OCI-LY3 (cell line): ENCODE data around the gene HADH.

Experiments
- H2AFZ ChIP-seq: fragments of 200-600, 300-600 bp; shearing (Covaris generic); 2 replicates; pipeline ENCODE4 v1.6.0; 2014; ENCODE audit warnings: antibody characterized with exemption, low read depth, low read length
- H3K27ac ChIP-seq: fragments of 200-600, 300-600 bp; sonication (generic); 2 replicates; pipeline ENCODE4 v1.5.1; 2014; ENCODE audit warnings: mild to moderate bottlenecking, low read length, moderate library complexity, mixed read lengths
- H3K27me3 ChIP-seq: fragments of 200-600, 300-600 bp; sonication (generic); 2 replicates; pipeline ENCODE4 v1.6.1; 2014; ENCODE audit warnings: low read depth, low read length, mixed read lengths
- H3K36me3 ChIP-seq: fragments of 200-600, 300-600 bp; sonication (generic); replicated peaks from 2 replicates; pipeline ENCODE3; 2014; ENCODE audit warnings: low read depth, low read length, mixed read lengths
- H3K4me1 ChIP-seq: fragments of 300-600, 200-600 bp; sonication (generic); 2 replicates; pipeline ENCODE4 v1.6.1; 2014; ENCODE audit warnings: low read length, mixed read lengths
- H3K4me2 ChIP-seq: fragments of 200-600, 300-600 bp; sonication (generic); 2 replicates; pipeline ENCODE4 v1.6.1; 2014; ENCODE audit warnings: low read length, mixed read lengths
- H3K4me3 ChIP-seq: fragments of 300-600, 200-600 bp; sonication (generic); 2 replicates; pipeline ENCODE4 v1.5.1; 2014; ENCODE audit warnings: antibody characterized with exemption, mild to moderate bottlenecking, low read length, moderate library complexity
- H3K79me2 ChIP-seq: fragments of 300-600, 200-600 bp; shearing (Covaris generic); 2 replicates; pipeline ENCODE4 v1.6.1; 2014; ENCODE audit warnings: mild to moderate bottlenecking, low read length, mixed read lengths
- H3K9ac ChIP-seq: fragments of 300-600, 200-600 bp; shearing (Covaris generic); 2 replicates; pipeline ENCODE4 v1.6.0; 2014; ENCODE audit warnings: mild to moderate bottlenecking, low read length, moderate library complexity
- H3K9me3 ChIP-seq: fragments of 200-600, 300-600 bp; shearing (Covaris generic); 2 replicates; pipeline ENCODE4 v1.6.1; 2014; ENCODE audit warnings: low read length, mixed read lengths; ENCODE audit not compliant: insufficient read depth
- H4K20me1 ChIP-seq: fragments of 200-600, 300-600 bp; sonication (generic); 2 replicates; pipeline ENCODE4 v1.6.1; 2016; ENCODE audit warnings: low read length, mixed read lengths; ENCODE audit not compliant: insufficient read depth
- CTCF ChIP-seq: fragments of 200-600, 300-600 bp; sonication (generic); IDR thresholded peaks from 2 replicates; pipeline ENCODE4 v1.5.1; 2014; ENCODE audit warnings: antibody characterized with exemption, low read length, low read depth
- EZH2phosphoT487 ChIP-seq: fragments of 200-600 bp; shearing (Covaris generic); IDR thresholded peaks from 2 replicates; pipeline ENCODE4 v1.6.1; 2018; ENCODE audit warnings: antibody characterized with exemption, mixed run types, low read depth

HADH gene

GRCh38 chr4:108036213-108036612, 46.5 kb downstream of the HADH start:
- Histone ChIP-seq H2AFZ (no peak overlapping the region), H3K4me1 (0 out of 2 replicates have a peak, but pooled peaks cover 5% of the 10 kb centered on the region), H3K36me3 (peaks cover 26% of the 10 kb centered on the region), H3K9me3 (no peaks in the 10 kb centered on the region), H3K27ac (no peak overlapping the region), H3K9ac (no peak overlapping the region), H3K4me2 (no peak overlapping the region), H3K79me2 (no peaks in the 10 kb centered on the region), H3K27me3 (no peaks in the 10 kb centered on the region), H3K4me3 (no peak overlapping the region), H4K20me1 (no peaks in the 10 kb centered on the region)
- no peak for TF ChIP-seq EZH2phosphoT487
- TF ChIP-seq CTCF = no peak

GRCh38 chr4:108037884-108038283, 48.2 kb downstream of the HADH start:
- Histone ChIP-seq H3K36me3 (peaks cover 17% of the 10 kb centered on the region), H3K4me3 (no peak overlapping the region), H3K4me2 (no peak overlapping the region), H4K20me1 (no peaks in the 10 kb centered on the region), H3K4me1 (0 out of 2 replicates have a peak, but pooled peaks cover 4% of the 10 kb centered on the region), H3K9ac (no peak overlapping the region), H3K9me3 (no peaks in the 10 kb centered on the region), H3K79me2 (no peaks in the 10 kb centered on the region), H2AFZ (no peak overlapping the region), H3K27me3 (no peaks in the 10 kb centered on the region), H3K27ac (no peak overlapping the region)
- no peak for TF ChIP-seq CTCF
- no peak for TF ChIP-seq EZH2phosphoT487

- Histone ChIP-seq H3K4me3 (no peak overlapping the region), H3K9me3 (no peaks in the 10 kb centered on the region), H4K20me1 (no peaks in the 10 kb centered on the region), H3K79me2 (no peaks in the 10 kb centered on the region), H3K27ac (no peak overlapping the region), H2AFZ (no peak overlapping the region), H3K4me1 (no peaks in the 10 kb centered on the region), H3K4me2 (no peak overlapping the region), H3K9ac (no peak overlapping the region), H3K36me3 (peaks cover 2% of the 10 kb centered on the region), H3K27me3 (no peaks in the 10 kb centered on the region)
- TF ChIP-seq CTCF = peak; percentile 28; the same call in 1 of the 2 replicates
- TF ChIP-seq EZH2phosphoT487 = no peak
These were observed 53.2 kb downstream of the HADH start for GRCh38 chr4:108042927-108043326.

GRCh38 chr4:108043526-108043925, 53.8 kb downstream of the HADH start:
- no peaks in the 10 kb centered on the region for H3K4me1 ChIP-seq
- H3K9me3 ChIP-seq = no peaks in the 10 kb centered on the region
- no peak overlapping the region for H3K4me2 ChIP-seq
- no peak overlapping the region for H3K4me3 ChIP-seq
- H4K20me1 ChIP-seq = no peaks in the 10 kb centered on the region
- no peaks in the 10 kb centered on the region for H3K27me3 ChIP-seq
- peaks cover 5% of the 10 kb centered on the region for H3K36me3 ChIP-seq
- no peak overlapping the region for H3K9ac ChIP-seq
- TF ChIP-seq CTCF (no peak), EZH2phosphoT487 (no peak)
- no peaks in the 10 kb centered on the region for H3K79me2 ChIP-seq
- no peak overlapping the region for H3K27ac ChIP-seq
- H2AFZ ChIP-seq = no peak overlapping the region
